Testis (tissue), 2 donors: ENCODE data around the gene GCHFR.

Experiments used
- CTCF ChIP-seq, 3 experiments: fragments of 450-650 bp in 2 of 3; fragments of 200-600 bp in 1 of 3; sonication (generic) in 1 of 3; IDR thresholded peaks; one replicate each; pipeline ENCODE4 v1.5.1; 2016 to 2019; ENCODE audit warnings: antibody characterized with exemption in 3 of 3, mild to moderate bottlenecking in 2 of 3, moderate library complexity in 1 of 3
- POLR2A ChIP-seq: fragments of 450-650 bp; IDR thresholded peaks from one replicate; pipeline ENCODE4 v1.6.1; 2017; ENCODE audit warnings: antibody characterized with exemption, mild to moderate bottlenecking, moderate library complexity

- no peak for TF ChIP-seq CTCF (IDR thresholded peaks at IDR 0.05)
- no peak for TF ChIP-seq POLR2A
These were observed 5.6 kb downstream of the GCHFR start, which contains the start of gene C15orf62 for GRCh38 chr15:40769274-40770146.
